K562 (cell line): ENCODE data around the gene ENG. TPM values are rescaled to one million over a fixed set of nuclear protein-coding genes. Genes with fewer than 3 reads are reported as not detected.

Experiments used
- ATF1 ChIP-seq, 2 experiments: fragments of 450-650 bp in 1 of 2; IDR thresholded peaks; 2 replicates each; pipeline ENCODE4 v1.6.1; 2016; ENCODE audit warnings: missing compliant biosample characterization in 1 of 2, missing genetic modification characterization in 1 of 2
- ATF3 ChIP-seq, 2 experiments: fragments of 450-650 bp in 1 of 2; sonication (generic) in 1 of 2; formaldehyde crosslinking in 1 of 2; IDR thresholded peaks in 1 of 2; conservative IDR thresholded peaks in 1 of 2; 2 replicates each; pipeline versions ENCODE4 v1.6.1 to v1.8.1; 2016 to 2023; ENCODE audit warnings: mild to moderate bottlenecking in 2 of 2, moderate library complexity in 2 of 2, inconsistent platforms in 1 of 2, missing genetic modification reagents in 1 of 2
- BCOR ChIP-seq: fragments of 450-650 bp; IDR thresholded peaks from 2 replicates; pipeline ENCODE4 v1.6.1; 2016
- CBX1 ChIP-seq: sonication (generic); IDR thresholded peaks from 2 replicates; pipeline ENCODE4 v1.6.1; 2016; ENCODE audit warnings: antibody characterized with exemption, low read depth, mild to moderate bottlenecking
- GMEB1 ChIP-seq: fragments of 250-450 bp; sonication (Bioruptor Pico); IDR thresholded peaks from 2 replicates; pipeline ENCODE4 v1.4.0; 2020; ENCODE audit warnings: mild to moderate bottlenecking
- IFI16 ChIP-seq: fragments of 250-450 bp; sonication (Bioruptor Pico); IDR thresholded peaks from 2 replicates; pipeline ENCODE4 v2.1.2; 2022; ENCODE audit warnings: mild to moderate bottlenecking, inconsistent platforms
- KDM2B ChIP-seq: fragments of 250-450 bp; sonication (Bioruptor Pico); IDR thresholded peaks from 2 replicates; pipeline ENCODE4 v1.8.0; 2021; ENCODE audit warnings: mild to moderate bottlenecking, moderate library complexity
- LEF1 ChIP-seq: fragments of 450-650 bp; IDR thresholded peaks from 2 replicates; pipeline ENCODE4 v1.6.1; 2016; ENCODE audit warnings: mild to moderate bottlenecking
- NR1H2 ChIP-seq: sonication (generic); formaldehyde crosslinking; IDR thresholded peaks from 2 replicates; pipeline ENCODE4 v1.4.0; 2020; ENCODE audit warnings: mild to moderate bottlenecking, missing genetic modification reagents
- POU5F1 ChIP-seq: fragments of 150-350 bp; IDR thresholded peaks from 2 replicates; pipeline ENCODE4 v1.6.1; 2014; ENCODE audit warnings: borderline replicate concordance, low read length, low read depth, mild to moderate bottlenecking; ENCODE audit not compliant: partially characterized antibody
- RBM14 ChIP-seq: fragments of 200-400 bp; formaldehyde crosslinking; IDR thresholded peaks from 2 replicates; pipeline ENCODE4 v1.6.1; 2018; ENCODE audit warnings: low read depth, mild to moderate bottlenecking, low read length, moderate library complexity, borderline replicate concordance; ENCODE audit not compliant: insufficient read depth
- RFX5 ChIP-seq: IDR thresholded peaks from 2 replicates; pipeline ENCODE4 v1.6.1; 2011; ENCODE audit warnings: low read depth, mild to moderate bottlenecking, improper control_type of control experiment, low read length
- SMAD4 ChIP-seq: fragments of 250-450 bp; sonication (Bioruptor Pico); conservative IDR thresholded peaks from 2 replicates; pipeline ENCODE4 v1.8.0; 2021; ENCODE audit warnings: inconsistent platforms, mild to moderate bottlenecking, moderate library complexity
- TFAP4 ChIP-seq: sonication (generic); formaldehyde crosslinking; IDR thresholded peaks from 2 replicates; pipeline ENCODE4 v1.8.0; 2022; ENCODE audit warnings: missing genetic modification reagents, mild to moderate bottlenecking, moderate library complexity, borderline replicate concordance
- WHSC1 ChIP-seq: IDR thresholded peaks from one replicate; pipeline ENCODE4 v1.6.1; 2012; ENCODE audit warnings: low read length, control low read depth, inconsistent platforms
- YY1 ChIP-seq, 3 experiments: IDR thresholded peaks; 2 replicates each; pipeline ENCODE4 v1.6.1; 2011; ENCODE audit warnings: low read length in 2 of 3, mild to moderate bottlenecking in 2 of 3, moderate library complexity in 2 of 3, borderline replicate concordance in 1 of 3, control low read depth in 1 of 3, low read depth in 1 of 3; ENCODE audit not compliant: insufficient read depth in 3 of 3, insufficient replicate concordance in 2 of 3, control insufficient read depth in 1 of 3, insufficient read length in 1 of 3; ENCODE audit errors: extremely low read depth in 1 of 3
- ZBTB7A ChIP-seq: IDR thresholded peaks from 2 replicates; pipeline ENCODE4 v1.6.1; 2011; ENCODE audit warnings: low read depth, mild to moderate bottlenecking, low read length, moderate library complexity, borderline replicate concordance; ENCODE audit not compliant: control insufficient read depth
- ZBTB9 ChIP-seq: fragments of 450-650 bp; formaldehyde crosslinking; IDR thresholded peaks from 2 replicates; pipeline ENCODE4 v1.4.0; 2020; ENCODE audit warnings: mild to moderate bottlenecking, moderate library complexity
- ZNF184 ChIP-seq: sonication (generic); formaldehyde crosslinking; IDR thresholded peaks from 2 replicates; pipeline ENCODE4 v1.5.0; 2020; ENCODE audit warnings: missing genetic modification reagents
- polyA plus RNA-seq, 8 experiments: library from polyadenylated mRNA; depleted of rRNA in 4 of 8; stranded (reverse) in 5 of 8; unstranded in 3 of 8; fragments of >200 nt; fragmentation: Nextera tagmentation in 2 of 8; fragmentation: Illumina TruSeq in 1 of 8; extraction: Ambion mirVana in 2 of 8; extraction: Trizol in 1 of 8; gene quantifications; 2 replicates each; pipeline versions ENCODE4 v1.2.1 to v1.2.3, GENCODE V29; 2011 to 2014; ENCODE audit warnings: inconsistent platforms in 1 of 8, missing spikeins in 1 of 8
- total RNA-seq, 7 experiments: library from RNA; depleted of rRNA in 6 of 7; stranded (reverse); fragments of >200 nt in 6 of 7; fragmentation: Illumina TruSeq in 2 of 7; extraction: Trizol in 2 of 7; gene quantifications; 2 replicates each; pipeline versions ENCODE4 v1.2.1 to v1.2.3, GENCODE V29; 2011 to 2021; ENCODE audit warnings: low replicate concordance in 1 of 7

ENG gene
- total and polyA plus RNA-seq, 9 of the 15 experiments (the other 6 are each of a cell fraction or from before 2014, with no cell fraction given), result 0.04 to 0.40 (median 0.14) TPM; not detected in 1

GRCh38 chr9:127785023-127785932, 69.2 kb downstream of the ENG start (continued):
- TF ChIP-seq RFX5 (no peak), BCOR (0 out of 2 replicates have a peak, but pooled peaks have one; percentile 17), YY1 (IDR thresholded peaks at IDR 0.05; ENCODE audit: borderline replicate concordance in 1 of 3, control insufficient read depth in 1 of 3, extremely low read depth in 1 of 3, insufficient read depth in 3 of 3, insufficient read length in 1 of 3, insufficient replicate concordance in 2 of 3, low read depth in 1 of 3, low read length in 2 of 3) (peak in 1 of 3 experiments; percentile 15), ZBTB7A (peak; percentile 87; the same call in 1 of the 2 replicates), POU5F1 (no peak), ATF3 (IDR thresholded peaks at IDR 0.05) (no peak; the same call in 1 of the 2 replicates), ATF3 (CRISPR knock-in tag; conservative IDR thresholded peaks at IDR 0.05) (no peak), WHSC1 (no peak), RBM14 (no peak), ATF1 (CRISPR knock-in tag; IDR thresholded peaks at IDR 0.05) (no peak), ATF1 (tag; IDR thresholded peaks at IDR 0.05) (peak; percentile 67), ZNF184 (CRISPR knock-in tag) (no peak), SMAD4 (CRISPR knock-in tag) (peak; percentile 76), LEF1 (no peak), ZBTB9 (CRISPR knock-in tag) (0 out of 2 replicates have a peak, but pooled peaks have one; percentile 19), TFAP4 (CRISPR knock-in tag) (peak; percentile 67), GMEB1 (no peak), IFI16 (no peak), CBX1 (no peak), NR1H2 (CRISPR knock-in tag) (no peak), KDM2B (0 out of 2 replicates have a peak, but pooled peaks have one; percentile 9)
